ENCODE data around the gene FNDC3B.

FNDC3B gene

DNA sequence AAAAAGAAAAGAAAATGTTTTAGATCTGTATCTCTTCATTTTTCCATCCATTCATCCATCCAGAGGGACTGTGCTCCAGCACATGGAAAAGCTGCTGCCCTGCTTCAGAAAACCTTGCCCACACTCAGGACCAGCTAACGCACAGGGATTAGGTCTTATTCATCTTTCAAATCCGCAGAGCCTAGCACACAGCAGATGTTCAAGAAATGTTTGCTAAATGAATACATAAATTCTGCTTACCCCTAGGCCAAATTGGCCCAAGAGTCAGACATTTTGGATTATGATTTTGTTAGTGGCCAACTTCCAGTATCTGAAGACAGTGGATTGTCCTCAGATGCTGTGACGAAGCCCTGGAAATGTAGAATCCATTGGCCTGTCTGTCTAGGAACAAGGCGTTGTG, 337.5 kb downstream of the FNDC3B start:
- TF ChIP-seq SIN3A (IDR thresholded peaks at IDR 0.05; ENCODE audit: borderline replicate concordance, insufficient read depth, low read length) (no peak), FOXP2 (optimal IDR thresholded peaks at IDR 0.05; ENCODE audit: borderline replicate concordance, extremely low read depth, extremely low read length, insufficient read depth) (no peak)

GRCh38 chr3:172378439-172378838, 339.1 kb downstream of the FNDC3B start:
- no peak for TF ChIP-seq TAF1 (IDR thresholded peaks at IDR 0.05; ENCODE audit: borderline replicate concordance, insufficient read depth, low read length)
- TF ChIP-seq SIN3A (IDR thresholded peaks at IDR 0.05; ENCODE audit: borderline replicate concordance, insufficient read depth, low read length): no peak
- no peak for TF ChIP-seq REST (IDR thresholded peaks at IDR 0.05; ENCODE audit: insufficient read depth in 1 of 2, low read depth in 2 of 2, low read length in 2 of 2)
- TF ChIP-seq POLR2AphosphoS5 (IDR thresholded peaks at IDR 0.05; ENCODE audit: low read depth, low read length): no peak
- no peak for TF ChIP-seq FOXP2 (optimal IDR thresholded peaks at IDR 0.05; ENCODE audit: borderline replicate concordance, extremely low read depth, extremely low read length, insufficient read depth)

GRCh38 chr3:172379372-172379771, 340.0 kb downstream of the FNDC3B start:
- TF ChIP-seq POLR2AphosphoS5 (IDR thresholded peaks at IDR 0.05; ENCODE audit: low read depth, low read length) (no peak), SIN3A (IDR thresholded peaks at IDR 0.05; ENCODE audit: borderline replicate concordance, insufficient read depth, low read length) (no peak), TAF1 (IDR thresholded peaks at IDR 0.05; ENCODE audit: borderline replicate concordance, insufficient read depth, low read length) (no peak), FOXP2 (optimal IDR thresholded peaks at IDR 0.05; ENCODE audit: borderline replicate concordance, extremely low read depth, extremely low read length, insufficient read depth) (no peak), REST (IDR thresholded peaks at IDR 0.05; ENCODE audit: insufficient read depth in 1 of 2, low read depth in 2 of 2, low read length in 2 of 2) (no peak)

DNA sequence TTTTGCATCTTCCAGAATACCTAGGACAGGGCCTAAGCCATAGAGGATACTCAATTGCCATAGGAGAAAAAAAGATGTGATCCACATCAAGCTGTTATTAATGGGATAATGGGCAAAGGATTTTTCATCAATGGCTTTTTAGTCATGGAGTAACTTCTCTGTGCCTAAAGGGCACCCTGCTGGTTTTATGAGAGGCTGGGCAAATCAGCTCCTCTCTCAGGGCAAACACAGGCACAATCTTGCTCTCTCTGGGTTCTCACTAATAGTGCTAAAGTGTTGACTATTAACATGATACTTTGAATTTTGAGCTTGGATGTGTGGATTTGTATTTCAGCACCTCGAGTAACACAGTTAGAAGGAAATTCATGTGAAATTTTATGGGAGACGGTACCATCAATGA, 341.3 kb downstream of the FNDC3B start:
- TF ChIP-seq REST (IDR thresholded peaks at IDR 0.05; ENCODE audit: insufficient read depth in 1 of 2, low read depth in 2 of 2, low read length in 2 of 2): no peak
- TF ChIP-seq POLR2AphosphoS5 (IDR thresholded peaks at IDR 0.05; ENCODE audit: low read depth, low read length): no peak
- TF ChIP-seq TAF1 (IDR thresholded peaks at IDR 0.05; ENCODE audit: borderline replicate concordance, insufficient read depth, low read length): no peak
- no peak for TF ChIP-seq FOXP2 (optimal IDR thresholded peaks at IDR 0.05; ENCODE audit: borderline replicate concordance, extremely low read depth, extremely low read length, insufficient read depth)
- TF ChIP-seq SIN3A (IDR thresholded peaks at IDR 0.05; ENCODE audit: borderline replicate concordance, insufficient read depth, low read length): no peak

DNA sequence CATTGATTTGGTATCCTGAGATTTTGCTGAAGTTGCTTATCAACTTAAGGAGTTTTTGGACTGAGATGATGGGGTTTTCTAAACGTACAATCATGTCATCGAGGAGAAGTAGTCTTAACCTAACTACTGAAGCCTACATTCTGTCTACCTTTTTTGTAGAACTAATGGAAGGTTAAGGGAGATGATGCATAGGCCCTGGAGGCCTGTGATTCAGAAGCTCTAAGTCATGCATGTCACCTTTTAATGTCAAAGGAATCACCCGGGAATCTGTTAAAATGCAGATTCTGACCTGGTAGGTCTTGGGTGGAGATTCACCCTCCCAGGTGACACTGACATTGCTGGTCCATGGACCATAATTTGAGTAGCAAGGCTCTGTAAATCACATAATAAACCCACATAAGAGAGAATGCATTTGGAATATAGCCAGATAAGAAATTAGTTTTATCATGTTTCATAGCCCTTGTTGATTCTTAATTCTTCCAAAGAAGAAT, 344.0 kb downstream of the FNDC3B start:
- TF ChIP-seq TAF1 (IDR thresholded peaks at IDR 0.05; ENCODE audit: borderline replicate concordance, insufficient read depth, low read length) (no peak), POLR2AphosphoS5 (IDR thresholded peaks at IDR 0.05; ENCODE audit: low read depth, low read length) (no peak), FOXP2 (optimal IDR thresholded peaks at IDR 0.05; ENCODE audit: borderline replicate concordance, extremely low read depth, extremely low read length, insufficient read depth) (no peak), SIN3A (IDR thresholded peaks at IDR 0.05; ENCODE audit: borderline replicate concordance, insufficient read depth, low read length) (no peak), REST (IDR thresholded peaks at IDR 0.05; ENCODE audit: insufficient read depth in 1 of 2, low read depth in 2 of 2, low read length in 2 of 2) (no peak)

All from PFSK-1 (cell line).